ENCODE measurements around the gene MAP3K20.

DNA sequence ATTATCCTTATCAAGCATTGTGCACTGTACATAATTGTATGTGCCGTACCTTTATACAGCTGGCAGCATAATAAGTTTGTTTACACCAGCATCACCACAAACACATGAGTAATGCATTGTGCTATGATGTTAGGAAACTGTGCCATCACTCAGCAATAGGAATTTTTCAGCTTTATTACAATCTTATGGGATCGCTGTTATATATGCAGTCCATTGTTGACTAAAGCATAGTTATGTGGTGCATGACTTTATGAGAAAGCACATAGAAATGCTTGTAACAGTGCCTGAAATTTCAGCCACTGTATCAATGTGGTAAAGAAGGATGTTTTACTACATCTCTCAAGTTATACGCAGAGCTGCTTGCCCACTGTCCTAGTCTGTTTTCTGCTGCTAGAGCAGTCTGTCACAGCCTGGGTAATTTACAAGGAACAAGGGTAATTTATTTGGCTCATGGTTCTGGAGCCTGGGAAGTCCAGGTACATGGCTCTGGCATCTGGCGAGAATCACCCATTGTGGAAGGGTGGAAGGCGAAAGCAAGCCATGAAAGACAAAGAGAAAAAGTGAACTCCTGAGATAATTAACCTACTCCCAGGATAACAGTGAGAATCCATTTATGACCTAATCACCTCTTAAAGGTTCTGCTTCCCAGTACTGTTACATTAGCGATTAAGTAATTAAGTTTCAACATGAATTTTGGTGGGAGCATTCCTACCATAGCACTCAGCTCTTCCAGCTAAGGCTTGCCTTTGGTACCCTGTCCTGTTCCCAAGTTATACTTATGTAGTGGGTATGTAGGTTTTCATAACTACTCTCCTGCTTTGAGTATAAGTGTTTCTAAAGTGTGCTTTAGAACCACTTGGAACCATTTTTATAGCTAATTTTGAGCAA lies 4.6 kb downstream of the MAP3K20 start:
- TF ChIP-seq, protein P1, sequence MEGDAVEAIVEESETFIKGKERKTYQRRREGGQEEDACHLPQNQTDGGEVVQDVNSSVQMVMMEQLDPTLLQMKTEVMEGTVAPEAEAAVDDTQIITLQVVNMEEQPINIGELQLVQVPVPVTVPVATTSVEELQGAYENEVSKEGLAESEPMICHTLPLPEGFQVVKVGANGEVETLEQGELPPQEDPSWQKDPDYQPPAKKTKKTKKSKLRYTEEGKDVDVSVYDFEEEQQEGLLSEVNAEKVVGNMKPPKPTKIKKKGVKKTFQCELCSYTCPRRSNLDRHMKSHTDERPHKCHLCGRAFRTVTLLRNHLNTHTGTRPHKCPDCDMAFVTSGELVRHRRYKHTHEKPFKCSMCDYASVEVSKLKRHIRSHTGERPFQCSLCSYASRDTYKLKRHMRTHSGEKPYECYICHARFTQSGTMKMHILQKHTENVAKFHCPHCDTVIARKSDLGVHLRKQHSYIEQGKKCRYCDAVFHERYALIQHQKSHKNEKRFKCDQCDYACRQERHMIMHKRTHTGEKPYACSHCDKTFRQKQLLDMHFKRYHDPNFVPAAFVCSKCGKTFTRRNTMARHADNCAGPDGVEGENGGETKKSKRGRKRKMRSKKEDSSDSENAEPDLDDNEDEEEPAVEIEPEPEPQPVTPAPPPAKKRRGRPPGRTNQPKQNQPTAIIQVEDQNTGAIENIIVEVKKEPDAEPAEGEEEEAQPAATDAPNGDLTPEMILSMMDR (conservative IDR thresholded peaks at IDR 0.05; ENCODE audit: low read depth in 2 of 2), result no peak
- TF ChIP-seq, protein P2, sequence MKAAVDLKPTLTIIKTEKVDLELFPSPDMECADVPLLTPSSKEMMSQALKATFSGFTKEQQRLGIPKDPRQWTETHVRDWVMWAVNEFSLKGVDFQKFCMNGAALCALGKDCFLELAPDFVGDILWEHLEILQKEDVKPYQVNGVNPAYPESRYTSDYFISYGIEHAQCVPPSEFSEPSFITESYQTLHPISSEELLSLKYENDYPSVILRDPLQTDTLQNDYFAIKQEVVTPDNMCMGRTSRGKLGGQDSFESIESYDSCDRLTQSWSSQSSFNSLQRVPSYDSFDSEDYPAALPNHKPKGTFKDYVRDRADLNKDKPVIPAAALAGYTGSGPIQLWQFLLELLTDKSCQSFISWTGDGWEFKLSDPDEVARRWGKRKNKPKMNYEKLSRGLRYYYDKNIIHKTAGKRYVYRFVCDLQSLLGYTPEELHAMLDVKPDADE (IDR thresholded peaks at IDR 0.05), result no peak
- TF ChIP-seq, protein P3, sequence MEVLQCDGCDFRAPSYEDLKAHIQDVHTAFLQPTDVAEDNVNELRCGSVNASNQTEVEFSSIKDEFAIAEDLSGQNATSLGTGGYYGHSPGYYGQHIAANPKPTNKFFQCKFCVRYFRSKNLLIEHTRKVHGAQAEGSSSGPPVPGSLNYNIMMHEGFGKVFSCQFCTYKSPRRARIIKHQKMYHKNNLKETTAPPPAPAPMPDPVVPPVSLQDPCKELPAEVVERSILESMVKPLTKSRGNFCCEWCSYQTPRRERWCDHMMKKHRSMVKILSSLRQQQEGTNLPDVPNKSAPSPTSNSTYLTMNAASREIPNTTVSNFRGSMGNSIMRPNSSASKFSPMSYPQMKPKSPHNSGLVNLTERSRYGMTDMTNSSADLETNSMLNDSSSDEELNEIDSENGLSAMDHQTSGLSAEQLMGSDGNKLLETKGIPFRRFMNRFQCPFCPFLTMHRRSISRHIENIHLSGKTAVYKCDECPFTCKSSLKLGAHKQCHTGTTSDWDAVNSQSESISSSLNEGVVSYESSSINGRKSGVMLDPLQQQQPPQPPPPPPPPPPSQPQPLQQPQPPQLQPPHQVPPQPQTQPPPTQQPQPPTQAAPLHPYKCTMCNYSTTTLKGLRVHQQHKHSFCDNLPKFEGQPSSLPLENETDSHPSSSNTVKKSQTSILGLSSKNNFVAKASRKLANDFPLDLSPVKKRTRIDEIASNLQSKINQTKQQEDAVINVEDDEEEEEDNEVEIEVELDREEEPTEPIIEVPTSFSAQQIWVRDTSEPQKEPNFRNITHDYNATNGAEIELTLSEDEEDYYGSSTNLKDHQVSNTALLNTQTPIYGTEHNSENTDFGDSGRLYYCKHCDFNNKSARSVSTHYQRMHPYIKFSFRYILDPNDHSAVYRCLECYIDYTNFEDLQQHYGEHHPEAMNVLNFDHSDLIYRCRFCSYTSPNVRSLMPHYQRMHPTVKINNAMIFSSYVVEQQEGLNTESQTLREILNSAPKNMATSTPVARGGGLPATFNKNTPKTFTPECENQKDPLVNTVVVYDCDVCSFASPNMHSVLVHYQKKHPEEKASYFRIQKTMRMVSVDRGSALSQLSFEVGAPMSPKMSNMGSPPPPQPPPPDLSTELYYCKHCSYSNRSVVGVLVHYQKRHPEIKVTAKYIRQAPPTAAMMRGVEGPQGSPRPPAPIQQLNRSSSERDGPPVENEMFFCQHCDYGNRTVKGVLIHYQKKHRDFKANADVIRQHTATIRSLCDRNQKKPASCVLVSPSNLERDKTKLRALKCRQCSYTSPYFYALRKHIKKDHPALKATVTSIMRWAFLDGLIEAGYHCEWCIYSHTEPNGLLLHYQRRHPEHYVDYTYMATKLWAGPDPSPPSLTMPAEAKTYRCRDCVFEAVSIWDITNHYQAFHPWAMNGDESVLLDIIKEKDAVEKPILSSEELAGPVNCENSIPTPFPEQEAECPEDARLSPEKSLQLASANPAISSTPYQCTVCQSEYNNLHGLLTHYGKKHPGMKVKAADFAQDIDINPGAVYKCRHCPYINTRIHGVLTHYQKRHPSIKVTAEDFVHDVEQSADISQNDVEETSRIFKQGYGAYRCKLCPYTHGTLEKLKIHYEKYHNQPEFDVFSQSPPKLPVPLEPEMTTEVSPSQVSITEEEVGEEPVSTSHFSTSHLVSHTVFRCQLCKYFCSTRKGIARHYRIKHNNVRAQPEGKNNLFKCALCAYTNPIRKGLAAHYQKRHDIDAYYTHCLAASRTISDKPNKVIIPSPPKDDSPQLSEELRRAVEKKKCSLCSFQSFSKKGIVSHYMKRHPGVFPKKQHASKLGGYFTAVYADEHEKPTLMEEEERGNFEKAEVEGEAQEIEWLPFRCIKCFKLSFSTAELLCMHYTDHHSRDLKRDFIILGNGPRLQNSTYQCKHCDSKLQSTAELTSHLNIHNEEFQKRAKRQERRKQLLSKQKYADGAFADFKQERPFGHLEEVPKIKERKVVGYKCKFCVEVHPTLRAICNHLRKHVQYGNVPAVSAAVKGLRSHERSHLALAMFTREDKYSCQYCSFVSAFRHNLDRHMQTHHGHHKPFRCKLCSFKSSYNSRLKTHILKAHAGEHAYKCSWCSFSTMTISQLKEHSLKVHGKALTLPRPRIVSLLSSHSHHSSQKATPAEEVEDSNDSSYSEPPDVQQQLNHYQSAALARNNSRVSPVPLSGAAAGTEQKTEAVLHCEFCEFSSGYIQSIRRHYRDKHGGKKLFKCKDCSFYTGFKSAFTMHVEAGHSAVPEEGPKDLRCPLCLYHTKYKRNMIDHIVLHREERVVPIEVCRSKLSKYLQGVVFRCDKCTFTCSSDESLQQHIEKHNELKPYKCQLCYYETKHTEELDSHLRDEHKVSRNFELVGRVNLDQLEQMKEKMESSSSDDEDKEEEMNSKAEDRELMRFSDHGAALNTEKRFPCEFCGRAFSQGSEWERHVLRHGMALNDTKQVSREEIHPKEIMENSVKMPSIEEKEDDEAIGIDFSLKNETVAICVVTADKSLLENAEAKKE (CRISPR knock-in tag; IDR thresholded peaks at IDR 0.05), result no peak
- TF ChIP-seq JUNB (IDR thresholded peaks at IDR 0.05; ENCODE audit: unreplicated experiment), result no peak
- no peak for TF ChIP-seq POLR2AphosphoS5 (IDR thresholded peaks at IDR 0.05; ENCODE audit: low read depth)
